Peyer's patch (tissue), 4 donors: ENCODE results near the gene NECAB3.

Source experiments
- CTCF ChIP-seq, 6 experiments: fragments of 450-650 bp in 4 of 6; fragments of 200-600 bp in 2 of 6; sonication (generic) in 1 of 6; IDR thresholded peaks; one replicate each; pipeline ENCODE4 v1.5.1; 2017 to 2019; ENCODE audit warnings: antibody characterized with exemption in 6 of 6, mild to moderate bottlenecking in 3 of 6, moderate library complexity in 1 of 6
- POLR2A ChIP-seq, 2 donors: fragments of 450-650 bp; IDR thresholded peaks; one replicate each; pipeline ENCODE4 v1.5.1; 2017; ENCODE audit warnings: antibody characterized with exemption in 2 of 2, mild to moderate bottlenecking in 2 of 2, moderate library complexity in 2 of 2

- TF ChIP-seq CTCF (IDR thresholded peaks at IDR 0.05) (no peak), POLR2A (IDR thresholded peaks at IDR 0.05) (no peak)
Measured at GRCh38 chr20:33626190-33626589, 48.0 kb downstream of the NECAB3 start.
